HepG2 (cell line): Measurements from ENCODE around the gene AFF4. TPM values are rescaled to one million over a fixed set of nuclear protein-coding genes. Genes with fewer than 3 reads are reported as not detected.

Experiments used
- ATAC-seq: fragments of 200-7000 bp; cut with Tn5 transposase; 3 replicates; pipeline ENCODE4 v1.9.1; 2020; ENCODE audit warnings: mild to moderate bottlenecking, moderate library complexity
- BruUV-seq: library from RNA; stranded (reverse); fragments of 400-500 nt; replicated peaks from 2 replicates; lab custom pipeline; 2021; lab: Mats Ljungman, UMichigan
- CTCF ChIA-PET: fragments of 300-600 bp; formaldehyde crosslinking; extraction: SDS; loops from one replicate; lab custom pipeline; 2021; ENCODE audit warnings: low total read pairs, inconsistent platforms, low intra/inter-chr PET ratio; lab: Yijun Ruan, JAX
- POLR2A ChIA-PET: fragments of 350-600 bp; sonication (Branson Sonifier 250); formaldehyde crosslinking; loops from one replicate; lab custom pipeline; 2020; ENCODE audit warnings: antibody characterized with exemption, inconsistent platforms; lab: Yijun Ruan, JAX
- DNase-seq: peaks from one replicate; pipeline ENCODE4 v3.0.0-alpha.2; 2015; ENCODE audit warnings: low spot score
- FAIRE-seq: peaks from 3 replicates; lab custom pipeline; 2011; peaks lifted over from hg19 to GRCh38; lab: Jason Lieb, UNC
- H2AFZ ChIP-seq: one replicate; pipeline ENCODE4 v1.6.1; 2011; ENCODE audit warnings: low read length, inconsistent platforms
- H3K27ac ChIP-seq: fragments of 300-600 bp; 3 replicates; pipeline ENCODE4 v1.8.0; 2011; ENCODE audit warnings: mixed run types, mild to moderate bottlenecking, mixed read lengths, low read length, inconsistent platforms; ENCODE audit not compliant: insufficient read depth; ENCODE audit errors: extremely low read length
- H3K27me3 ChIP-seq, 2 experiments: fragments of 200-600 bp in 1 of 2; 2 replicates in 1 of 2; 3 replicates in 1 of 2; pipeline versions ENCODE4 v1.6.0 to v1.8.0; 2011; ENCODE audit warnings: low read length in 2 of 2, mild to moderate bottlenecking in 2 of 2, moderate library complexity in 2 of 2, inconsistent platforms in 1 of 2; ENCODE audit not compliant: insufficient read depth in 2 of 2, control insufficient read depth in 1 of 2
- H3K36me3 ChIP-seq, 2 experiments: fragments of 200-600 bp in 1 of 2; replicated peaks in 1 of 2; 2 replicates in 1 of 2; 3 replicates in 1 of 2; pipeline versions ENCODE4 v1.5.1 to v1.8.0; 2011; ENCODE audit warnings: low read length in 2 of 2, inconsistent platforms in 1 of 2; ENCODE audit not compliant: insufficient read depth in 2 of 2, control insufficient read depth in 1 of 2
- H3K4me1 ChIP-seq: 2 replicates; pipeline ENCODE4 v1.5.1; 2012; ENCODE audit warnings: low read length, inconsistent platforms; ENCODE audit not compliant: insufficient read depth
- H3K4me2 ChIP-seq: 2 replicates; pipeline ENCODE4 v1.6.0; 2011; ENCODE audit warnings: low read depth, low read length, inconsistent platforms
- H3K4me3 ChIP-seq, 3 experiments: fragments of 200-600 bp in 1 of 3; sonication (generic), shearing (Covaris generic) in 1 of 3; replicated peaks in 1 of 3; 2 replicates each; pipeline ENCODE4 v1.5.1; 2011 to 2016; ENCODE audit warnings: low read length in 3 of 3, inconsistent platforms in 2 of 3, low read depth in 2 of 3, mild to moderate bottlenecking in 2 of 3, control low read depth in 1 of 3, mixed read lengths in 1 of 3; ENCODE audit not compliant: insufficient read depth in 1 of 3
- H3K79me2 ChIP-seq: one replicate; pipeline ENCODE4 v1.6.1; 2011; ENCODE audit warnings: low read length, inconsistent platforms; ENCODE audit not compliant: insufficient read depth
- H3K9ac ChIP-seq: 2 replicates; pipeline ENCODE4 v1.6.0; 2011; ENCODE audit warnings: mild to moderate bottlenecking, low read depth, low read length, inconsistent platforms; ENCODE audit not compliant: insufficient read depth
- H3K9me3 ChIP-seq: 2 replicates; pipeline ENCODE4 v1.5.1; 2012; ENCODE audit warnings: mild to moderate bottlenecking, low read length
- H4K20me1 ChIP-seq: 2 replicates; pipeline ENCODE4 v1.6.0; 2011; ENCODE audit warnings: inconsistent platforms, mild to moderate bottlenecking, low read length, moderate library complexity; ENCODE audit not compliant: insufficient read depth
- CEBPB ChIP-seq: IDR thresholded peaks from 2 replicates; pipeline ENCODE4 v1.6.1; 2011; ENCODE audit warnings: low read depth, low read length, improper control_type of control experiment, borderline replicate concordance
- KAT8 ChIP-seq: IDR thresholded peaks from 2 replicates; pipeline ENCODE4 v1.6.1; 2016; ENCODE audit warnings: missing genetic modification reagents, missing compliant biosample characterization
- KIAA2018 ChIP-seq: sonication (generic); formaldehyde crosslinking; IDR thresholded peaks from 2 replicates; pipeline ENCODE4 v1.5.0; 2020; ENCODE audit warnings: mild to moderate bottlenecking, missing genetic modification reagents, borderline replicate concordance
- ZBTB20 ChIP-seq: sonication (generic); formaldehyde crosslinking; IDR thresholded peaks from 2 replicates; pipeline ENCODE4 v1.8.1; 2023; ENCODE audit warnings: missing genetic modification reagents, low read depth, mild to moderate bottlenecking, borderline replicate concordance
- WGBS: methylation state at CpG from one replicate; pipeline ENCODE4 v1.1.6; 2017; ENCODE audit warnings: low lambda C conversion rate; 5-methylcytosine and 5-hydroxymethylcytosine counted together
- in situ Hi-C: cut with HindIII; loops from 2 replicates; pipeline ENCODE4 v1.10.0; 2017; ENCODE audit warnings: low pct_unique_long_range_greater_than_20kb; ENCODE audit not compliant: extremely low pct_ligation_motif_present
- intact Hi-C: fragments of 100-400 bp; cut with micrococcal nuclease; formaldehyde crosslinking; loops from one replicate; pipeline ENCODE4 v1.10.0; 2022; ENCODE audit not compliant: unreplicated experiment
- polyA plus RNA-seq, 8 experiments: library from polyadenylated mRNA; depleted of rRNA in 3 of 8; stranded (reverse) in 7 of 8; unstranded in 1 of 8; fragments of >200 nt; fragmentation: Illumina TruSeq in 4 of 8; extraction: Trizol in 4 of 8; gene quantifications; 2 replicates each; pipeline versions ENCODE4 v1.2.1 to v1.2.3, GENCODE V29; 2011 to 2016; ENCODE audit warnings: low read depth in 4 of 8, missing spikeins in 1 of 8, mixed read lengths in 1 of 8; ENCODE audit not compliant: insufficient read depth in 1 of 8
- total RNA-seq, 5 experiments: library from RNA; depleted of rRNA; stranded (reverse); fragments of >200 nt; fragmentation: Illumina TruSeq; extraction: Trizol; gene quantifications; 2 replicates each; pipeline ENCODE4 v1.2.3, GENCODE V29; 2016; ENCODE audit warnings: low read depth in 1 of 5

The AFF4 gene
- total and polyA plus RNA-seq, 2 of the 13 experiments (the other 11 are each of a cell fraction or from before 2014, with no cell fraction given): 22.1 to 25.5 TPM

GRCh38 chr5:132943362-132944022, 19.9 kb downstream of the AFF4 start (continued):
- TF ChIP-seq KIAA2018 (CRISPR knock-in tag) (no peak), ZBTB20 (no peak)

- H3K79me2 ChIP-seq: peaks cover 85% of the 10 kb centered on the region
- POLR2A ChIA-PET: no interaction called here
- 98% methylated on average over 5 of the region's 5 CpGs for WGBS
Measured at GRCh38 chr5:132941331-132941730, 22.1 kb downstream of the AFF4 start.

More at GRCh38 chr5:132941331-132941730, 22.1 kb downstream of the AFF4 start:
- Histone ChIP-seq H3K4me1 (peaks cover 14% of the 10 kb centered on the region), H3K27ac (no peak overlapping the region), H3K27me3 (no peaks in the 10 kb centered on the region), H3K4me2 (no peak overlapping the region), H2AFZ (no peak overlapping the region), H3K9ac (no peak overlapping the region), H4K20me1 (peaks cover 46% of the 10 kb centered on the region), H3K36me3 (peaks cover 4 to 18% of the 10 kb centered on the region in 2 experiments), H3K4me3 (no peak overlapping the region), H3K9me3 (no peaks in the 10 kb centered on the region)
- CTCF ChIA-PET: no interaction called here
- no TSS peak for BruUV-seq
- intact Hi-C loops (no loop called here), in situ Hi-C loops (no loop called here)
- DNase-seq: no peak
- no peak for ATAC-seq
- TF ChIP-seq KAT8 (CRISPR knock-in tag) (no peak), CEBPB (peak; percentile 60)
- no peak for FAIRE-seq
